ENCODE results near the gene HGS.

Gene HGS

GRCh38 chr17:81740395-81740961, 56.7 kb downstream of the HGS start:
- no peak for DNase-seq (ENCODE audit: low read depth)
- H3K4me3 ChIP-seq (ENCODE audit: low read length), result no peak overlapping the region
- no peak for TF ChIP-seq CTCF (conservative IDR thresholded peaks at IDR 0.05; ENCODE audit: low read length)

GRCh38 chr17:81741049-81741593, 57.3 kb downstream of the HGS start:
- TF ChIP-seq CTCF (conservative IDR thresholded peaks at IDR 0.05; ENCODE audit: low read length), result no peak
- H3K4me3 ChIP-seq (ENCODE audit: low read length), result no peak overlapping the region
- DNase-seq (ENCODE audit: low read depth), result no peak

- TF ChIP-seq CTCF (conservative IDR thresholded peaks at IDR 0.05; ENCODE audit: low read length), result no peak
- H3K4me3 ChIP-seq (ENCODE audit: low read length), result no peak overlapping the region
- no peak for DNase-seq (ENCODE audit: low read depth)
Observed at GRCh38 chr17:81741594-81742452, 58.0 kb downstream of the HGS start.
